HG03558 (cell line): ENCODE data around the gene ADAMTSL2.

Experiments used
- ATAC-seq: cut with Tn5 transposase; IDR thresholded peaks from one replicate; pipeline ENCODE4 v1.9.1; 2021; ENCODE audit warnings: moderate number of reproducible peaks; ENCODE audit not compliant: unreplicated experiment; ENCODE audit errors: extremely low read depth

Gene ADAMTSL2

GRCh38 chr9:133597316-133597957, 62.9 kb downstream of the ADAMTSL2 start:
- ATAC-seq: no peak

GRCh38 chr9:133598978-133599377, 64.5 kb downstream of the ADAMTSL2 start:
- ATAC-seq: no peak

GRCh38 chr9:133599470-133600173, 65.1 kb downstream of the ADAMTSL2 start:
- ATAC-seq: no peak

GRCh38 chr9:133600739-133601138, 66.2 kb downstream of the ADAMTSL2 start:
- ATAC-seq: no peak

- ATAC-seq: no peak
Measured at GRCh38 chr9:133601746-133602145, 67.2 kb downstream of the ADAMTSL2 start.

- no peak for ATAC-seq
Measured at GRCh38 chr9:133602277-133602676, 67.8 kb downstream of the ADAMTSL2 start.

- ATAC-seq: no peak
Measured at GRCh38 chr9:133603135-133603927, 68.8 kb downstream of the ADAMTSL2 start.

GRCh38 chr9:133604214-133604613, 69.7 kb downstream of the ADAMTSL2 start:
- no peak for ATAC-seq

- ATAC-seq: no peak
Measured at GRCh38 chr9:133604856-133605255, 70.4 kb downstream of the ADAMTSL2 start.

- ATAC-seq: no peak
Measured at GRCh38 chr9:133605446-133605845, 70.9 kb downstream of the ADAMTSL2 start.

- no peak for ATAC-seq
Measured at GRCh38 chr9:133605856-133606707, 71.6 kb downstream of the ADAMTSL2 start.

GRCh38 chr9:133606708-133607025, 72.2 kb downstream of the ADAMTSL2 start:
- ATAC-seq: no peak

- no peak for ATAC-seq
Measured at GRCh38 chr9:133607381-133607780, 72.9 kb downstream of the ADAMTSL2 start.

GRCh38 chr9:133607976-133608375, 73.5 kb downstream of the ADAMTSL2 start:
- ATAC-seq: no peak

GRCh38 chr9:133608382-133608781, 73.9 kb downstream of the ADAMTSL2 start:
- ATAC-seq: no peak

- ATAC-seq: no peak
Measured at GRCh38 chr9:133608889-133609288, 74.4 kb downstream of the ADAMTSL2 start.

- no peak for ATAC-seq
Measured at GRCh38 chr9:133609311-133610098, 75.0 kb downstream of the ADAMTSL2 start, which contains the start of gene FAM163B. Gene FAM163B (minus strand): TSS chr9:133609389. CDS start chr9:133580223, 29,166 bp downstream.

GRCh38 chr9:133610845-133611244, 76.3 kb downstream of the ADAMTSL2 start:
- no peak for ATAC-seq

GRCh38 chr9:133612051-133612450, 77.5 kb downstream of the ADAMTSL2 start:
- ATAC-seq: no peak

GRCh38 chr9:133612816-133613215, 78.3 kb downstream of the ADAMTSL2 start:
- ATAC-seq: no peak
